ENCODE measurements around the gene PPARA. TPM values are rescaled to one million over a fixed set of nuclear protein-coding genes. Genes with fewer than 3 reads are reported as not detected.

PPARA gene
- total RNA-seq, 1 donor from 2014 or later: 1.8 TPM

GRCh38 chr22:46107089-46107664 is 43.1 kb upstream of the PPARA start:
- no peak overlapping the region for H3K4me3 Mint-ChIP-seq (ENCODE audit: unreplicated experiment)

GRCh38 chr22:46107753-46108563 is 42.4 kb upstream of the PPARA start:
- Mint-ChIP-seq H3K9me3 (ENCODE audit: unreplicated experiment) (peaks cover 2% of the 10 kb centered on the region), H3K4me1 (ENCODE audit: low read depth, unreplicated experiment) (no peaks in the 10 kb centered on the region), H3K27ac (ENCODE audit: unreplicated experiment) (no peak overlapping the region), H3K4me3 (ENCODE audit: unreplicated experiment) (no peak overlapping the region), H3K36me3 (ENCODE audit: unreplicated experiment) (no peaks in the 10 kb centered on the region), H3K27me3 (ENCODE audit: unreplicated experiment) (peaks cover 3% of the 10 kb centered on the region)
- DNase-seq: no peak
- TF ChIP-seq CTCF (IDR thresholded peaks at IDR 0.05; ENCODE audit: partially characterized antibody, unreplicated experiment): no peak

More at GRCh38 chr22:46107089-46107664, 43.1 kb upstream of the PPARA start:
- TF ChIP-seq CTCF (IDR thresholded peaks at IDR 0.05; ENCODE audit: partially characterized antibody, unreplicated experiment): no peak
- no peak overlapping the region for H3K27ac Mint-ChIP-seq (ENCODE audit: unreplicated experiment)
- no peaks in the 10 kb centered on the region for H3K4me1 Mint-ChIP-seq (ENCODE audit: low read depth, unreplicated experiment)
- peaks cover 3% of the 10 kb centered on the region for H3K27me3 Mint-ChIP-seq (ENCODE audit: unreplicated experiment)
- H3K36me3 Mint-ChIP-seq (ENCODE audit: unreplicated experiment): no peaks in the 10 kb centered on the region
- no peak for DNase-seq
- peaks cover 2% of the 10 kb centered on the region for H3K9me3 Mint-ChIP-seq (ENCODE audit: unreplicated experiment)

- Mint-ChIP-seq H3K4me1 (ENCODE audit: low read depth, unreplicated experiment) (no peaks in the 10 kb centered on the region), H3K27ac (ENCODE audit: unreplicated experiment) (no peak overlapping the region), H3K4me3 (ENCODE audit: unreplicated experiment) (no peak overlapping the region), H3K27me3 (ENCODE audit: unreplicated experiment) (peaks cover 3% of the 10 kb centered on the region), H3K9me3 (ENCODE audit: unreplicated experiment) (peaks cover 2% of the 10 kb centered on the region), H3K36me3 (ENCODE audit: unreplicated experiment) (no peaks in the 10 kb centered on the region)
- no peak for DNase-seq
- TF ChIP-seq CTCF (IDR thresholded peaks at IDR 0.05; ENCODE audit: partially characterized antibody, unreplicated experiment): no peak
These were observed 41.5 kb upstream of the PPARA start for GRCh38 chr22:46108564-46109473.

- no peak overlapping the region for H3K4me3 Mint-ChIP-seq (ENCODE audit: unreplicated experiment)
- peaks cover 3% of the 10 kb centered on the region for H3K27me3 Mint-ChIP-seq (ENCODE audit: unreplicated experiment)
- H3K9me3 Mint-ChIP-seq (ENCODE audit: unreplicated experiment): peaks cover 2% of the 10 kb centered on the region
- H3K36me3 Mint-ChIP-seq (ENCODE audit: unreplicated experiment): no peaks in the 10 kb centered on the region
- no peak for TF ChIP-seq CTCF (IDR thresholded peaks at IDR 0.05; ENCODE audit: partially characterized antibody, unreplicated experiment)
- no peaks in the 10 kb centered on the region for H3K4me1 Mint-ChIP-seq (ENCODE audit: low read depth, unreplicated experiment)
- DNase-seq: no peak
- no peak overlapping the region for H3K27ac Mint-ChIP-seq (ENCODE audit: unreplicated experiment)
These were observed 40.8 kb upstream of the PPARA start for GRCh38 chr22:46109474-46110003.
